ENCODE measurements around the gene SNRPB2.
A peak's percentile ranks its signal among the peaks of the same experiment; 100 is the strongest.

The SNRPB2 gene

DNA sequence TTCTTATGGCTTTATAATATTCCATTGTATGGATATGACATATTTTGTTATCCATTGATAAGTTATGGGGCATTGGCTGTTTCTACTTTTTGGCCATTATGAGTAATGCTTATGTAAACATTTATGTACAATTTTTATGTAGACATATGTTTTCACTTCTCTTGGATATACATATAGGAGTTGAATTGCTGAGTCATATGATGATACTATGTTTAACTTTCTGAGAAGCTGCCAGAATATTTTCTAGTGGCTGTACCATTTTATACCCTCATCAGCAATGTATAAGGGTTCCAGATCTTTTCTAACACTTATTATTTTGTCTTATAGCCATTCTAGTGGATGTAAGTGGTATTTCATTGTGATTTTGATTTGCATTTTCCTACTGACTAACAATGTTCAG lies 41.4 kb downstream of the SNRPB2 start:
- in situ Hi-C loops (cut with HindIII; ENCODE audit: low sequenced_read_pairs), result no loop called here
- H3K4me3 ChIP-seq (ENCODE audit: low read depth, low read length), result no peak overlapping the region
- TF ChIP-seq, protein P1, sequence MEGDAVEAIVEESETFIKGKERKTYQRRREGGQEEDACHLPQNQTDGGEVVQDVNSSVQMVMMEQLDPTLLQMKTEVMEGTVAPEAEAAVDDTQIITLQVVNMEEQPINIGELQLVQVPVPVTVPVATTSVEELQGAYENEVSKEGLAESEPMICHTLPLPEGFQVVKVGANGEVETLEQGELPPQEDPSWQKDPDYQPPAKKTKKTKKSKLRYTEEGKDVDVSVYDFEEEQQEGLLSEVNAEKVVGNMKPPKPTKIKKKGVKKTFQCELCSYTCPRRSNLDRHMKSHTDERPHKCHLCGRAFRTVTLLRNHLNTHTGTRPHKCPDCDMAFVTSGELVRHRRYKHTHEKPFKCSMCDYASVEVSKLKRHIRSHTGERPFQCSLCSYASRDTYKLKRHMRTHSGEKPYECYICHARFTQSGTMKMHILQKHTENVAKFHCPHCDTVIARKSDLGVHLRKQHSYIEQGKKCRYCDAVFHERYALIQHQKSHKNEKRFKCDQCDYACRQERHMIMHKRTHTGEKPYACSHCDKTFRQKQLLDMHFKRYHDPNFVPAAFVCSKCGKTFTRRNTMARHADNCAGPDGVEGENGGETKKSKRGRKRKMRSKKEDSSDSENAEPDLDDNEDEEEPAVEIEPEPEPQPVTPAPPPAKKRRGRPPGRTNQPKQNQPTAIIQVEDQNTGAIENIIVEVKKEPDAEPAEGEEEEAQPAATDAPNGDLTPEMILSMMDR (IDR thresholded peaks at IDR 0.05; ENCODE audit: low read depth, low read length), result no peak
- no peak for DNase-seq (ENCODE audit: low read depth, low spot score)

GRCh38 chr20:16775961-16776360 lies 46.1 kb downstream of the SNRPB2 start:
- in situ Hi-C loops (cut with HindIII; ENCODE audit: low sequenced_read_pairs), result no loop called here
- DNase-seq (ENCODE audit: low read depth, low spot score), result no peak
- TF ChIP-seq, protein P1 (IDR thresholded peaks at IDR 0.05; ENCODE audit: low read depth, low read length), result no peak
- no peak overlapping the region for H3K4me3 ChIP-seq (ENCODE audit: low read depth, low read length)

DNA sequence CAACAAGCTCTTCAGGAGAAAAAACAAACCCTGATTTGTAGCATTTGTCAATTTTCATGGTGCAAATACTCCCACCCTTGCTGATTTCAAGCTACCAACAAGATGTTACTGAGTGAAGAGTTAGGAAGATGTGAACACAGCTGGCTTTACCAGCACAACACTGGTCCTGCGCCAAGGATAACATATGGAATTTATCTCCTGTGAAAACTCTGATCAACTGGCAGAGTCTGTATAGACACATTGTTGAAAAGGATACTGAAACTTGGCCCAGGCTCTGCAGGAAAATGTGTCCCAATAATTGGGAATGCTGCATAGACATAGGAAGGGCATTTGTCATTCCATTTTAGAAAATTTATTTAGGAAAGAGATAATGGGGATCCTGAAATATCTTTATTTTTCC lies 47.3 kb downstream of the SNRPB2 start:
- in situ Hi-C loops (cut with HindIII; ENCODE audit: low sequenced_read_pairs), result no loop called here
- TF ChIP-seq, protein P1 (IDR thresholded peaks at IDR 0.05; ENCODE audit: low read depth, low read length), result no peak
- no peak overlapping the region for H3K4me3 ChIP-seq (ENCODE audit: low read depth, low read length)
- DNase-seq (ENCODE audit: low read depth, low spot score), result no peak

DNA sequence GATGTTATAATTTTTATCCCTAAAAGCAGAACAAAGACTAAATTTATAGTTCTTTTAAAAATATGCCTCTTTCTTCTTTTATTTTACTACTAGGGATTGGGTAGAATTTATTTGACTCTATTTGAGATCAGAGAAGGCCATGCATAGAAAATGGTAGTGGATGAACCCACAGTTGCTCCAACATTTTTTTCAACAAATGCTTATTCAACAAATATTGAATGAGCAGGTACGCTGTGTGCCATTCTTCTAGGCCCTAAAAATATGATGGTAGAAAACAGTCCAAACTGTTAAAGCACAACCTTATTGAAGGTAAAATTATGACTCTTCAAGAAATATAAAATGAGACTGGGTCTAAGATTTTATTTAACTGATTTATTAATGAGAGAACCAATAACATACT lies 48.3 kb downstream of the SNRPB2 start:
- TF ChIP-seq, protein P1 (IDR thresholded peaks at IDR 0.05; ENCODE audit: low read depth, low read length), result no peak
- no peak overlapping the region for H3K4me3 ChIP-seq (ENCODE audit: low read depth, low read length)
- in situ Hi-C loops (cut with HindIII; ENCODE audit: low sequenced_read_pairs), result no loop called here
- no peak for DNase-seq (ENCODE audit: low read depth, low spot score)

- DNase-seq (ENCODE audit: low read depth, low spot score), result no peak
These were observed 51.7 kb downstream of the SNRPB2 start for GRCh38 chr20:16781496-16781895.

GRCh38 chr20:16785226-16785625 lies 55.4 kb downstream of the SNRPB2 start:
- peak; percentile 9 for DNase-seq (ENCODE audit: low read depth, low spot score)
- H3K4me3 ChIP-seq (ENCODE audit: low read depth, low read length), result no peak overlapping the region
- in situ Hi-C loops (cut with HindIII; ENCODE audit: low sequenced_read_pairs), result no loop called here
- TF ChIP-seq, protein P1 (IDR thresholded peaks at IDR 0.05; ENCODE audit: low read depth, low read length), result no peak

More at GRCh38 chr20:16781496-16781895, 51.7 kb downstream of the SNRPB2 start:
- TF ChIP-seq, protein P1 (IDR thresholded peaks at IDR 0.05; ENCODE audit: low read depth, low read length), result no peak
- no peak overlapping the region for H3K4me3 ChIP-seq (ENCODE audit: low read depth, low read length)
- in situ Hi-C loops (cut with HindIII; ENCODE audit: low sequenced_read_pairs), result no loop called here
